Measurements from ENCODE around the gene SEL1L3. TPM values are rescaled to one million over a fixed set of nuclear protein-coding genes. Genes with fewer than 3 reads are reported as not detected.

The SEL1L3 gene
- total RNA-seq, 1 donor from 2014 or later, result 24.9 TPM

GRCh38 chr4:25860586-25861279 is 2.1 kb downstream of the SEL1L3 start:
- Histone ChIP-seq H3K4me1 (ENCODE audit: insufficient read depth, low read length) (peaks cover 7% of the 10 kb centered on the region), H3K36me3 (ENCODE audit: insufficient read depth, low read length) (no peaks in the 10 kb centered on the region), H3K9ac (ENCODE audit: low read length) (no peak overlapping the region), H3K27me3 (ENCODE audit: insufficient read depth, low read length) (no peaks in the 10 kb centered on the region), H4K20me1 (ENCODE audit: insufficient read depth, low read length) (no peaks in the 10 kb centered on the region), H3K4me2 (ENCODE audit: low read length) (no peak overlapping the region), H3K9me3 (ENCODE audit: insufficient read depth, low read depth, low read length) (no peaks in the 10 kb centered on the region), H3K4me3 (ENCODE audit: insufficient read depth, low read depth, low read length) (no peak overlapping the region), H3K27ac (ENCODE audit: low read depth, low read length) (no peak overlapping the region), H2AFZ (ENCODE audit: low read depth, low read length) (no peak overlapping the region), H3K79me2 (ENCODE audit: insufficient read depth, low read length) (peaks cover 7% of the 10 kb centered on the region)
- Mint-ChIP-seq H3K4me1 (ENCODE audit: low read depth, unreplicated experiment) (peaks cover 22% of the 10 kb centered on the region), H3K27me3 (ENCODE audit: low read depth, unreplicated experiment) (no peaks in the 10 kb centered on the region), H3K36me3 (ENCODE audit: low read depth, unreplicated experiment) (peaks cover 3% of the 10 kb centered on the region), H3K27ac (ENCODE audit: unreplicated experiment) (peak overlapping the region; percentile 68), H3K9me3 (ENCODE audit: unreplicated experiment) (no peaks in the 10 kb centered on the region), H3K4me3 (ENCODE audit: unreplicated experiment) (peak overlapping the region; percentile 72)
- no peak for DNase-seq (ENCODE audit: low read depth)
- FAIRE-seq, result no peak
- no peak for TF ChIP-seq EZH2 (IDR thresholded peaks at IDR 0.05; ENCODE audit: insufficient read depth, low read length)
- no peak for TF ChIP-seq CTCF (IDR thresholded peaks at IDR 0.05; ENCODE audit: insufficient read depth, low read depth, low read length)

- H3K4me1 Mint-ChIP-seq (ENCODE audit: low read depth, unreplicated experiment), result peaks cover 27% of the 10 kb centered on the region
- TF ChIP-seq CTCF (IDR thresholded peaks at IDR 0.05; ENCODE audit: insufficient read depth, low read depth, low read length) (no peak), EZH2 (IDR thresholded peaks at IDR 0.05; ENCODE audit: insufficient read depth, low read length) (no peak)
- H4K20me1 ChIP-seq (ENCODE audit: insufficient read depth, low read length), result no peaks in the 10 kb centered on the region
- FAIRE-seq, result no peak
- no peak overlapping the region for H2AFZ ChIP-seq (ENCODE audit: low read depth, low read length)
- no peaks in the 10 kb centered on the region for H3K9me3 ChIP-seq (ENCODE audit: insufficient read depth, low read depth, low read length)
- H3K27me3 Mint-ChIP-seq (ENCODE audit: low read depth, unreplicated experiment), result no peaks in the 10 kb centered on the region
- H3K9ac ChIP-seq (ENCODE audit: low read length), result no peak overlapping the region
- no peaks in the 10 kb centered on the region for H3K9me3 Mint-ChIP-seq (ENCODE audit: unreplicated experiment)
- H3K4me3 Mint-ChIP-seq (ENCODE audit: unreplicated experiment), result no peak overlapping the region
- no peaks in the 10 kb centered on the region for H3K27me3 ChIP-seq (ENCODE audit: insufficient read depth, low read length)
- peaks cover 7% of the 10 kb centered on the region for H3K4me1 ChIP-seq (ENCODE audit: insufficient read depth, low read length)
- no peak overlapping the region for H3K27ac ChIP-seq (ENCODE audit: low read depth, low read length)
- peak overlapping the region; percentile 15 for H3K4me2 ChIP-seq (ENCODE audit: low read length)
- no peak overlapping the region for H3K4me3 ChIP-seq (ENCODE audit: insufficient read depth, low read depth, low read length)
- no peak overlapping the region for H3K27ac Mint-ChIP-seq (ENCODE audit: unreplicated experiment)
- peaks cover 3% of the 10 kb centered on the region for H3K36me3 Mint-ChIP-seq (ENCODE audit: low read depth, unreplicated experiment)
- no peaks in the 10 kb centered on the region for H3K36me3 ChIP-seq (ENCODE audit: insufficient read depth, low read length)
- DNase-seq (ENCODE audit: low read depth), result peak; percentile 46
- H3K79me2 ChIP-seq (ENCODE audit: insufficient read depth, low read length), result peaks cover 7% of the 10 kb centered on the region
Observed at GRCh38 chr4:25859429-25860148, 3.2 kb downstream of the SEL1L3 start.

All from astrocyte (in vitro differentiated cells and primary cell).